Measurements from ENCODE around the gene AREL1. TPM values are rescaled to one million over a fixed set of nuclear protein-coding genes. Genes with fewer than 3 reads are reported as not detected.

AREL1 gene
- total RNA-seq, 1 experiment from 2014 or later = 44.7 TPM

DNA sequence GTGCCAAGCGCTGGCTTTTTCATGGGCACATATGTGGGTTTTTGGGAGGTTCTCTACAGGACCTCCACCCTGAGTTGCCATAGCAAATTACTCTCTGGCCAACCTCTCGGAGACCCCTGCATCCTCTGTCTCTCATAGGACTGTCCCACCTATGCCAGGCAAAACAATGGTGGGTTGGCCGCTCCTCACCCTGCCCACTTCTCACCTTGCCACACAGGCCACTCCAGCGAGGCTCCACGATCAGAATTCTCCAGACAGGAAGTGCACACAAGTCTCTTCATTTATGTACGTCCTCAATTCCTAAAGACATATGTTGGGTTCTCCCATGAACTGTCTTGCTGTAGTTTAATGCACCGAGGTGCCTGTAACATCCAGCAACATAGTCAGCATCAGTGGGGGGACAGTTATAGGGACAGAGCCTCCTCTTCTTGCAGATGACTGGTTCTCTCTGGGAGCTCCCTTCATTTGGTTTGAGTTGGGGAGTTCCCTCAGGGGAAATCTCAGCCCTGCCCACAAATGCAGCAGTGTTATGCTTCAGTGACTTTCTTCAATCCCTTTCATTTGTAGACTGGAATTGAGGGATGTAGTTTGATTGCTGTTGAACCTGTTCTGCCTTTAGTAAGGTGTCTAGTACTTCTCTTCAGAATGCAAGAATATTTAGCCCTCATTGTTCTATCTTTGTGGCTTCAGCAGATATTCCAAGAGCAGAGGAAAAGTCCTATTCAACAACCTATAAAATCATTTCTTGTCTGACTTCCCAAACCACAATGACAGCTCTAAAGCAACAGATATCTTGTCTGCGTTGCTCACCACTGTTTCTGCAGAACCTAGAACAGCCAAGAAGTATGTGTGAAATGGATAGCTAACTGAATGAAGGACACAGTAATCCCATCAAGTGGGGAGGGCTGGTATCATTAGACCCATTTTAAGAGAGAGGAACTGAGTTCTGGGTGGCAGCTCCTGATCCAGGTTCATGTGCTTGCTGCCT lies 98.1 kb downstream of the AREL1 start:
- in situ Hi-C loops (cut with HindIII; ENCODE audit: low pct_unique_long_range_greater_than_20kb, low sequenced_read_pairs) (no loop called here), intact Hi-C loops (cut with micrococcal nuclease; ENCODE audit: unreplicated experiment) (loop anchor here (10.0 kb wide), 1 partner anchor 70 kb away; no protein-coding TSS in a partner anchor)
- ATAC-seq (no peak), DNase-seq (ENCODE audit: low read depth, low spot score) (no peak)
- H3K4me3 ChIP-seq (ENCODE audit: low read depth in 2 of 2, low read length in 2 of 2) = peak overlapping the region in 1 of 2 experiments; percentile 11; a peak in 1 of 4 replicates
- no TSS peak for BruUV-seq (replicated peaks)
- no peaks in the 10 kb centered on the region for H3K27me3 ChIP-seq (ENCODE audit: control insufficient read depth, insufficient read depth, low read length)
- no peaks in the 10 kb centered on the region for H3K9me3 ChIP-seq (ENCODE audit: control insufficient read depth, insufficient read depth, low read depth, low read length)
- peaks cover 70% of the 10 kb centered on the region for H3K4me1 ChIP-seq (ENCODE audit: control insufficient read depth, insufficient read depth, low read length)
- ChIA-PET CTCF (no interaction called here), POLR2A (no interaction called here)
- H3K36me3 ChIP-seq (ENCODE audit: control insufficient read depth, insufficient read depth, low read length) = no peaks in the 10 kb centered on the region
- H3K27ac ChIP-seq (ENCODE audit: low read length) = peak overlapping the region; percentile 95
- no peak for TF ChIP-seq SIN3A (IDR thresholded peaks at IDR 0.05; ENCODE audit: borderline replicate concordance, insufficient read depth, low read depth, low read length)
- no peak for TF ChIP-seq POLR2AphosphoS5 (IDR thresholded peaks at IDR 0.05; ENCODE audit: low read depth, low read length)
- TF ChIP-seq, protein P1, sequence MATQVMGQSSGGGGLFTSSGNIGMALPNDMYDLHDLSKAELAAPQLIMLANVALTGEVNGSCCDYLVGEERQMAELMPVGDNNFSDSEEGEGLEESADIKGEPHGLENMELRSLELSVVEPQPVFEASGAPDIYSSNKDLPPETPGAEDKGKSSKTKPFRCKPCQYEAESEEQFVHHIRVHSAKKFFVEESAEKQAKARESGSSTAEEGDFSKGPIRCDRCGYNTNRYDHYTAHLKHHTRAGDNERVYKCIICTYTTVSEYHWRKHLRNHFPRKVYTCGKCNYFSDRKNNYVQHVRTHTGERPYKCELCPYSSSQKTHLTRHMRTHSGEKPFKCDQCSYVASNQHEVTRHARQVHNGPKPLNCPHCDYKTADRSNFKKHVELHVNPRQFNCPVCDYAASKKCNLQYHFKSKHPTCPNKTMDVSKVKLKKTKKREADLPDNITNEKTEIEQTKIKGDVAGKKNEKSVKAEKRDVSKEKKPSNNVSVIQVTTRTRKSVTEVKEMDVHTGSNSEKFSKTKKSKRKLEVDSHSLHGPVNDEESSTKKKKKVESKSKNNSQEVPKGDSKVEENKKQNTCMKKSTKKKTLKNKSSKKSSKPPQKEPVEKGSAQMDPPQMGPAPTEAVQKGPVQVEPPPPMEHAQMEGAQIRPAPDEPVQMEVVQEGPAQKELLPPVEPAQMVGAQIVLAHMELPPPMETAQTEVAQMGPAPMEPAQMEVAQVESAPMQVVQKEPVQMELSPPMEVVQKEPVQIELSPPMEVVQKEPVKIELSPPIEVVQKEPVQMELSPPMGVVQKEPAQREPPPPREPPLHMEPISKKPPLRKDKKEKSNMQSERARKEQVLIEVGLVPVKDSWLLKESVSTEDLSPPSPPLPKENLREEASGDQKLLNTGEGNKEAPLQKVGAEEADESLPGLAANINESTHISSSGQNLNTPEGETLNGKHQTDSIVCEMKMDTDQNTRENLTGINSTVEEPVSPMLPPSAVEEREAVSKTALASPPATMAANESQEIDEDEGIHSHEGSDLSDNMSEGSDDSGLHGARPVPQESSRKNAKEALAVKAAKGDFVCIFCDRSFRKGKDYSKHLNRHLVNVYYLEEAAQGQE (IDR thresholded peaks at IDR 0.05; ENCODE audit: insufficient read depth in 1 of 2, low read depth in 2 of 2, low read length in 1 of 2) = no peak
- no peak for TF ChIP-seq TCF7L2 (IDR thresholded peaks at IDR 0.05; ENCODE audit: low read depth, low read length)
- TF ChIP-seq CTCF (IDR thresholded peaks at IDR 0.05) = no peak

GRCh38 chr14:74613211-74613914 lies 99.5 kb downstream of the AREL1 start:
- in situ Hi-C loops (cut with HindIII; ENCODE audit: low pct_unique_long_range_greater_than_20kb, low sequenced_read_pairs) = no loop called here
- BruUV-seq (replicated peaks) = no TSS peak
- H3K27ac ChIP-seq (ENCODE audit: low read length) = peak overlapping the region; percentile 95

More at GRCh38 chr14:74613211-74613914, 99.5 kb downstream of the AREL1 start:
- ChIA-PET POLR2A (no interaction called here), CTCF (interaction anchor here (0.7 kb wide), 1 partner anchor 29 kb away, joined by 5 read pairs; no protein-coding TSS in a partner anchor)
- DNase-seq (ENCODE audit: low read depth, low spot score) (no peak), ATAC-seq (no peak)
- TF ChIP-seq SIN3A (IDR thresholded peaks at IDR 0.05; ENCODE audit: borderline replicate concordance, insufficient read depth, low read depth, low read length) (no peak), CTCF (IDR thresholded peaks at IDR 0.05) (no peak), POLR2AphosphoS5 (IDR thresholded peaks at IDR 0.05; ENCODE audit: low read depth, low read length) (no peak), TCF7L2 (IDR thresholded peaks at IDR 0.05; ENCODE audit: low read depth, low read length) (no peak)
- TF ChIP-seq, protein P1 (IDR thresholded peaks at IDR 0.05; ENCODE audit: insufficient read depth in 1 of 2, low read depth in 2 of 2, low read length in 1 of 2) = no peak
- H3K36me3 ChIP-seq (ENCODE audit: control insufficient read depth, insufficient read depth, low read length) = no peaks in the 10 kb centered on the region
- no peaks in the 10 kb centered on the region for H3K9me3 ChIP-seq (ENCODE audit: control insufficient read depth, insufficient read depth, low read depth, low read length)
- H3K4me1 ChIP-seq (ENCODE audit: control insufficient read depth, insufficient read depth, low read length) = peaks cover 65% of the 10 kb centered on the region
- H3K4me3 ChIP-seq (ENCODE audit: low read depth in 2 of 2, low read length in 2 of 2) = 0 out of 4 replicates have a peak overlapping the region, but pooled peaks of 1 of the 2 experiments have one; percentile 2
- intact Hi-C loops (cut with micrococcal nuclease; ENCODE audit: unreplicated experiment) = loop anchor here (10.0 kb wide), 1 partner anchor 71 kb away; no protein-coding TSS in a partner anchor
- no peaks in the 10 kb centered on the region for H3K27me3 ChIP-seq (ENCODE audit: control insufficient read depth, insufficient read depth, low read length)
